Activated CD4-positive, alpha-beta T cell treated with anti-CD3 and anti-CD28 coated beads for 1 hour (primary cell): ENCODE data around the gene PTPN14.

ENCODE experiments used
- DNase-seq: peaks from one replicate; pipeline ENCODE4 v3.0.0-alpha.2; 2020

The PTPN14 gene

GRCh38 chr1:214386747-214387146 lies 164.7 kb downstream of the PTPN14 start:
- no peak for DNase-seq

GRCh38 chr1:214386333-214386732 lies 165.1 kb downstream of the PTPN14 start:
- DNase-seq, result no peak

- DNase-seq, result no peak
Measured at GRCh38 chr1:214385428-214385827, 166.0 kb downstream of the PTPN14 start.

- no peak for DNase-seq
Measured at GRCh38 chr1:214384373-214385079, 166.9 kb downstream of the PTPN14 start.

DNA sequence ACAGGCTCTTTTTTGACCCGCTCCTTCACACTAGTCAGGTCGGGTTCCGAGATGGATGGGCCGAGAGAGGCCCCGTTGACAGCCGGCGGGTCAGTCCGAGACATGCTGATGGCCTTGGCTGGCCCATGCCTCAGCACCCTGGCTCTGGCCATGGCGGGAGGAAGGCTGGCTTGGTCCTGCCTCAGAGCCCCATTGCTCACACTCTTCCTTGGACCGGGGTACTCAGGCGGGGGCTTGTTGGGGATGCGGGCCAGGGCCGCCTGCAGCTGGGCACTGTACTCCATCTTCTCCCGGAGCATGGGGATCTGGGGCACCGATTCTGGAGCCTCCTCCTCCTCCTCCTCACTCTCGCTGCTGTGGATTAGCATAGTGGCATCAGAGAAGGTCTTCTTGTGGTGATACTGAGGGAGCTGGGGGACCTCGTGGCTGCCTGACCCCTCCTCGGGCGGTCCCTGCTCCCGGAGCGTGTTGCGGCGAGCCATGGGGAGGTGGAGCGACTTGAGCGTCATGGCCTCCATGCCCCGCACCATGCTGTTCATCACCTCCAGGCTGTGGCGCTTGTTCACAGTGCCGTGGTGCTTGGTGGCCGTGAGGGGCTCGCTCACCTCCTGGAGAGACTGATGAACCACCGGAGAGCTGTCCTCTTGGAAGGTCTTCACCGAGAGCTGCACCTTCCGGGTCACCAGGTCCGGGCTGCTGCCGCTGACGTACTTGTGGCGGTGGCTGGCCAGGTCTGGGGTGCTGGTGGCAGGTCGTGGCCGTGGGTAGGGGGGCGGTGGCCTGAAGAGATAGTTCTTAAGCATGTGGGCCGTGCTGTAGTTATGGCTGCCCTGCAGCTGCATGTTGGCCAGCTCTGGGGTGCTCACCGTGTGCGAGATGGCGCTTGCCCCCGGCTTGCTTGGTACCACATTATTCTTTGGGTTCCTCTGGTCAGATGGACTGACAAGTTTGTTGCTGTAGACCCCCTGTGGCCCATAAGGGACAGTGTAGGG lies 167.7 kb downstream of the PTPN14 start:
- no peak for DNase-seq

DNA sequence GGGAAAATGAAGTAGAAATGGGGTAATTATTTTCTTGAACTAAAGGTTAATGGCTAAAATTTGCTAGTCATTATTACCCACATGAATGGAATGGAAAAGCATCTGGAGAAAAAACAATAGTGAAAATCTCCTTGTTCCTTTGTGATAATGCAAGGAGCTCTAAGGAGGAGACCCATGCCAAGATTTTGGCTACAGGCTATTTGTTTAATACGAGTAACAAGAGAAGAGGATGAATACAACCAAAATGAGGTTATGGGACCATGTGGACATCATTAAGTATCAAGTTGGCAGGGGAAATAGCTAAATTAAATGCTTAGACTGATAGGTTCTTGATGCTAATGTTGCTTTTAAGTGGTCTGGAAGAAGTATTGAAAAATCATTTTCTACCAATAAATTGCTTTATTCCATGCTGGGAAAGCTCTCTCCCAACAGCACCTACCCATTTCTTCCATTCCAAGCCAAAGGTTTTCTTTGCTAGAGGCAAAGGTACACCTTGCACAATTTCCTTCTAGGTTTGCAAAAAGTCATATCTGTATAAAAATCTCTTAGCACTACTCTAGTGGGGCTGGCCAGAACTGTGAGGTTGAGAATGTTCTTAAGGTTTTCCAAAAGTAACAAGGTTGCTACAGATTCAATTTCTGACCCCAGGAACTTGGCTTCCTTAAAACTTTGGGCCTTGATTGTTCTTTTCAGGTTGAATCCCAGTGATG lies 170.3 kb downstream of the PTPN14 start:
- no peak for DNase-seq

DNA sequence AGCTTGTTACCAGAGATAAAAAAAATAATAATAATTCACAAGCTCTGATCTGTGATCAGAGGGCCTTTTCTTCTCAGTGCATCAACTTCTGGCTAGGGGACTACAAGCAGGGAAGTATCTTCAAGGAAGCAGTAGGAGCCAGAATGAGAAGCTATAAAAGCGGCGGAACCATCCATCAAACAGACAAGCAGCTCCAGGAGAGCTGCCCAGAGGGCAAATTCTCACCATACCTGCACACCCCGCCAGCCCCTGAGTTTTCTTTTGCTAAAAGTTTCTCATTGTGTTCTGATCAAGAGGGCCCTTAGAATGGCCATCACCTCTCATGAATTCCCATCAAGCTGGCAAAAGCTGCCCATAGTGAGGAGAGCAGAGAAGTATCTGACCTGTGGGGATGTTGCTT lies 171.0 kb downstream of the PTPN14 start:
- no peak for DNase-seq

GRCh38 chr1:214379236-214379970 lies 172.0 kb downstream of the PTPN14 start:
- DNase-seq, result no peak

- no peak for DNase-seq
Measured at GRCh38 chr1:214378492-214378891, 172.9 kb downstream of the PTPN14 start.

DNA sequence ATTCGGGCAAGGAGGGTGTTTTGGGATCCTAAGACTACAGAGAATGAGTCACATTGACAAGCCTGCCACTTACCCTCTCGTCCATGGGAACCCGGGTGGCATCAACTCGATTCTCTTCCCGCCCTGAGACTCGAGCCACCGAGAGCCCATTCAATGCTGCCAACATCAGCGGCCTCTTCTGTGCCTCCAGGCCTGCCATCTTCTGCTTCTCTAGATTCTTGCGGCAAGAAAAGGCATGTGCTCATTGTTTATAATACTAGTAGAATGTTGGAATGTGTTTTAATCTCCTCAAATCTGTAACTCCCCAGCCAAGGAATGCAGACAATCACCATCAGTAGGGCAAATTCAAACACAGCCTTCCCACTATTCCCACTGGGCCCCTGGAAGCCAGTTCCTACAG lies 173.5 kb downstream of the PTPN14 start:
- no peak for DNase-seq

- no peak for DNase-seq
Measured at GRCh38 chr1:214377485-214377884, 173.9 kb downstream of the PTPN14 start.

GRCh38 chr1:214372092-214372491 lies 179.3 kb downstream of the PTPN14 start:
- no peak for DNase-seq

DNA sequence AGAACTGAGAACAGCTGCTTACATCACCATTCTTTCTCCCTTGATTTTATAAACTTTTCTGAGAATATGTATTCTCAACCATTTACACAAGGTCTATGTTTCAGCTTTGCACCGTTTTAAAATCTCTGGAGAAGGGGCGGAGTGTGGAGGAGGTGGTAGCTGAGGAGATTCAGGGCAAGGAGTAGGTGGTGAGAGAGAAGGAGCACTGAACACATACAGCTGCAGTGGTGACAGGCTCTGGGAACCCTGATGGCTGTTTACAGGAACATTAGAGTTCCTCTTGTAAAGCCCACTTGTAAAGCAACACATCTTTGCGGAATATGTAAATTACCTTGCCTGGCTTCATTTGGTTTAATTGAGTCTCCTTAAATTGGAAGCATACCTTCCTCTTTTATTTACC lies 180.8 kb downstream of the PTPN14 start:
- no peak for DNase-seq

DNA sequence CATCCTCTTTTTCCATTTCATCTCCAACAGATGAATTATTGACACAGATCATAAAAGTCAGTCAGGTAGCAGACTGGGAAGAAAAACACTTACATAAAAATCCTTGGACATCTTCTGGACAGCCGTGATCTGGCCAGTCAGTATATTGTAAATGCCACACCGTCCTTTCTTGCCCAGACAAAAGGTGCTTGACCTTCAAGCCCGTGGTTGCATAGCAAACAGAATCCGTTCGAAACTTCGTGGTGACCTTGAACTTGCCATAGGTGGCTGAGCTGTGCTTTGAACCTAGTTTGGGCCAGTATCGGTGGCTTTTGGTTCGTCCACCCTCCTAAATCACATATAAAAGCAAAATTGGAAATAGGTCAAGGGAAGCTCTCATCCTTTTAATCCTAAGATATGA lies 182.0 kb downstream of the PTPN14 start:
- DNase-seq, result no peak

- no peak for DNase-seq
Measured at GRCh38 chr1:214367841-214368240, 183.6 kb downstream of the PTPN14 start.

- no peak for DNase-seq
Measured at GRCh38 chr1:214364786-214365295, 186.6 kb downstream of the PTPN14 start.

DNA sequence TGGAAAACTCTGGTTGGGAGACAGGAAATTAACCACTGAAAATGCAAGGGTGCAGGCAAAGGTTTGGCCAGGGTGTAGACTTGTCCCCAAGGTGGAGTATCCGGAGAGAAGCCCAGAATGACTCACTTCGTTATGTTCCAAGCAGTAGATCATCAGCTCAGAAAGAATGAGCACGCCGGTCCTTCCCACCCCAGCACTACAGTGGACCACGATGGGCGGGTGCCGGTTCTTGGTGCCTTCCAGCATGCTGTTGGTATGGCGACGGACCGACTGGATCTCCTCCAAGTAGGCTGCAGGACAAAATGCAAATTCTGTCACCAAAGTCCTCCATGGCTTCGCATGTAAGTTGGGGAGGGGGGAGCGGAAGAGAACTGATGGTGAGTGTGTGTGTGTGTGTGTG lies 187.0 kb downstream of the PTPN14 start:
- no peak for DNase-seq

DNA sequence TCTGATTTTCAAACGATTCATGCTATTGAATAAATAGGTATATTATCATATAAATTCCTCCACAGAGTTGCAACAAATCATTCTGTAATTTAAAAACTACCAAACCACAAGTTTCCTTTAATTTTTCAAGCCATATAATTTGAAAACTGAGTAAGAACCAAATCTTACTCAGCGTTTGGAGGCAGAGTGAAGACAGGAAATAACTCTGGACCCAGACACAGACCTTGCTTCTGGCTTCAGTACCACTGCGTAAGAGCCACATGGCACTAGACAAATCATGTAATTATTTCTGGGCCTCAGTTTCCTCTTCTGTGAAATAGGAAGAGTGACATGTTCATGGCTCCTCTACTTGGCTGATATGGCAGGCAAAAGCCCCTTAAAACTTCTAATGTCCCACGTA lies 188.0 kb downstream of the PTPN14 start:
- no peak for DNase-seq

DNA sequence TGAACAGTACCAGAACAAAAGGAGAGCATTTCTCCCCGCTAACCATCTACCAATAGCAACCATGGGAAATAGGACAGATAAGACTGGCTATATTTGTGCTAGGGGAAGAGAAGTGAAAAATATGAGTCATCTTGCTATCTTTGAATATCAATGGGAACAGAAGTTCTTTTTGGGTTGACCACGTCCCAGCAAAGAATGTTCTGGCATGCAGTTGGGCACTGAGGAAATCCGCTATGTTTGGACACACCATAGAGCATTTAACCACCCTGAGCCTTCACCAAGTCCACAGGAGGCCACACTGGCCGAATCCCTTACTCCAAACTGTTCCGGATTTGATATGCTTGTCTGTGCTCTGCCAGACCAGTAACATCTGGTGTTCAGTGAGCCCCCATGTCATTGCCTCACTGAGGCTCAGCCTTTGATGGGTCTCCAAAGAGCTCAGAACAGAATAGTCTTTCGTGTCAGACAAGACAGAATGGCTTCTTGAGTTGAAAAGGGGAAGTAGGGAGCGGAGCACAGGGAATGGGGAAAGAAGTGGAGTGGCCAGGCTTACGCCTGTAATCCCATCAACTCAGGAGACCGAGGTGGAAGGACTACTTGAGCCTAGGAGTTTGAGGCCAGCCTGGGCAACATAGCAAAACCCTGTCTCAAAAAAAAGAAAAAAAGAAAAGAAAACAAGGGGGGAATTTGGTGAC lies 189.1 kb downstream of the PTPN14 start:
- DNase-seq, result no peak

GRCh38 chr1:214361636-214362035 lies 189.8 kb downstream of the PTPN14 start:
- no peak for DNase-seq

DNA sequence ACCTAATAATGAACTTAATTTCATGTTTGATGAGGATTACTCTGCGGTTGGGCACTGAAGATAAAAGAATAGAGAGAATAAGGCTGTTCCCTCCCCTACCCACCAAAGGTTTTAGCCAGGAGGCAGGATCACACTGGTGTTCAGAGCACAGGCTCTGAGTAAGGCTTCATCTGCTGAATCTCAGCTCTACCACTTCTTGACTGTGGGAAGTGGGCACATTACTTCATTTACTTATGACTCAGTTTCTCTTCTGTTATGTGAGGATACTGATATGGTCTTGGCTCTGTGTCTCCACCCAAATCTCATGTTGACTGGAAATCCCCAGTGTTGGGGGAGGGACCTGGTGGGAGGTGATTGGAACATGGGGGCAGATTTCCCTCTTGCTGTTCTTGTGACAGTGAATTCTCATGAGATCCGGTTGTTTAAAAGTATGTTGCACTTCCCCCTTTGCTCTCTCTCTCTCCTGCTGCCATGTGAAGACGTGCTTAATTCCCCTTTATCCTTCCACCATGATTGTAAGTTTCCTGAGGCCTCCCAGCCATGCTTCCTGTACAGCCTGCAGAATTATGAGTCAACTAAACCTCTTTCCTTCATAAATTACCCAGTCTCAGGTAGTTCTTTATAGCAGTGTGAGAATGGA lies 190.8 kb downstream of the PTPN14 start:
- DNase-seq, result no peak
